Measurements from ENCODE around the gene HIGD1A.

HIGD1A gene

DNA sequence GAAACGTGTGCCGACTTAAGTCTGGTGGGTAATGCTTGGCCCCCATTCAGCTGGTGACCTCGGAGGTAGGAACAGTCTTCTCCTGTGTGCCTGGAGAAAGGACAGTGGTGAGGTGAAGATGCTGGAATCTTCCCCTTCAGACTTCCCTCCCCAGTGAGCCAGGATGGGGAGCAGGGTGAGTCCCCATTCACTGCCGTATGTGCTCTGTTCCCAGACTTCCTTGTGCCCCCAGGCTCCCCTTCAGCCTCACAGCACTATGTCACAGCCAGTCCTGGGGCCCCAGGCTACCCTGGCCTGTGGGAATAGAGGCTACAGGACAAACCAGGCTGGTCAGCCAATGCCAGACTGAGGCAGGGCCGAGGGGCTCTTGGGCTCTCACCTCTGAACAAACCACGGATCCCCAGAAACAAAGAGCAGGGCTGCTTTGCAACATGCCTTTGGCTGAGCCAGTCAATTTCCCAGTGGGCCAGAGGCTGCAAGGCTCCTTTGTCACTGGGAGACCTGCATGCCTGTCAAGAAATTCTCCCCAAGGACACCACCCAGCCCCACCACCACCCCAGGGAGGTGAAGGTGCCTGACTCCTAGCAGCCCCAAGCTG is 69.9 kb downstream of the HIGD1A start:
- no peak overlapping the region for H3K9ac ChIP-seq (ENCODE audit: low read length)
- no peaks in the 10 kb centered on the region for H3K9me3 ChIP-seq (ENCODE audit: insufficient read depth, low read length)
- no peak overlapping the region for H2AFZ ChIP-seq (ENCODE audit: low read depth, low read length, severe bottlenecking)
- H3K4me2 ChIP-seq (ENCODE audit: low read depth, low read length, poor library complexity, severe bottlenecking): no peak overlapping the region
- no peaks in the 10 kb centered on the region for H3F3A ChIP-seq (ENCODE audit: insufficient read depth)
- H3K27ac ChIP-seq (ENCODE audit: low read depth, low read length): no peak overlapping the region
- no peaks in the 10 kb centered on the region for H3K27me3 ChIP-seq (ENCODE audit: low read length)
- H3K4me3 ChIP-seq (ENCODE audit: insufficient read depth, low read length, poor library complexity, severe bottlenecking): no peak overlapping the region
- H3K36me3 ChIP-seq (ENCODE audit: low read length): no peaks in the 10 kb centered on the region
- no peak for TF ChIP-seq CTCF (IDR thresholded peaks at IDR 0.05; ENCODE audit: insufficient read depth, low read length, poor library complexity, severe bottlenecking)
- TF ChIP-seq EZH2phosphoT487 (conservative IDR thresholded peaks at IDR 0.05; ENCODE audit: low read length): no peak
- H3K79me2 ChIP-seq (ENCODE audit: insufficient read depth, low read length): no peaks in the 10 kb centered on the region
- H4K20me1 ChIP-seq (ENCODE audit: low read depth, low read length): no peaks in the 10 kb centered on the region
- no peaks in the 10 kb centered on the region for H3K9me2 ChIP-seq (replicated peaks; ENCODE audit: insufficient read depth, low read length)

- no peaks in the 10 kb centered on the region for H3K36me3 ChIP-seq (ENCODE audit: low read length)
- H3K27me3 ChIP-seq (ENCODE audit: low read length): no peaks in the 10 kb centered on the region
- H3K9me2 ChIP-seq (replicated peaks; ENCODE audit: insufficient read depth, low read length): no peaks in the 10 kb centered on the region
- H3K79me2 ChIP-seq (ENCODE audit: insufficient read depth, low read length): no peaks in the 10 kb centered on the region
- H4K20me1 ChIP-seq (ENCODE audit: low read depth, low read length): no peaks in the 10 kb centered on the region
- no peak overlapping the region for H3K4me3 ChIP-seq (ENCODE audit: insufficient read depth, low read length, poor library complexity, severe bottlenecking)
- H3K4me2 ChIP-seq (ENCODE audit: low read depth, low read length, poor library complexity, severe bottlenecking): no peak overlapping the region
- H2AFZ ChIP-seq (ENCODE audit: low read depth, low read length, severe bottlenecking): no peak overlapping the region
- no peaks in the 10 kb centered on the region for H3K9me3 ChIP-seq (ENCODE audit: insufficient read depth, low read length)
- H3K27ac ChIP-seq (ENCODE audit: low read depth, low read length): no peak overlapping the region
- no peak for TF ChIP-seq CTCF (IDR thresholded peaks at IDR 0.05; ENCODE audit: insufficient read depth, low read length, poor library complexity, severe bottlenecking)
- no peak for TF ChIP-seq EZH2phosphoT487 (conservative IDR thresholded peaks at IDR 0.05; ENCODE audit: low read length)
- H3K9ac ChIP-seq (ENCODE audit: low read length): no peak overlapping the region
- H3F3A ChIP-seq (ENCODE audit: insufficient read depth): no peaks in the 10 kb centered on the region
These were observed 70.6 kb downstream of the HIGD1A start for GRCh38 chr3:42733501-42734262.
